Frontal cortex (tissue), 4 donors: Measurements from ENCODE around the gene PLP2. TPM values are rescaled to one million over a fixed set of nuclear protein-coding genes. Genes with fewer than 3 reads are reported as not detected.
"Not testable (repeated sequence)": the region's sequence is repeated elsewhere in the genome, so short reads cannot be mapped to it uniquely, and the experiment has no call there.

Experiments used
- DNase-seq, 2 donors: peaks; one replicate each; pipeline ENCODE4 v3.0.0; 2012; ENCODE audit warnings: low spot score in 2 of 2
- FAIRE-seq: peaks from 2 replicates; lab custom pipeline; 2012; peaks lifted over from hg19 to GRCh38; lab: Jason Lieb, UNC
- total RNA-seq: library from RNA; depleted of rRNA; stranded (reverse); fragments of >200 nt; gene quantifications from one replicate; pipeline ENCODE4 v1.2.3, GENCODE V29; 2014
- donor health status: control.
- donor health status: control.
- donor health status: control.

PLP2 gene, protein sequence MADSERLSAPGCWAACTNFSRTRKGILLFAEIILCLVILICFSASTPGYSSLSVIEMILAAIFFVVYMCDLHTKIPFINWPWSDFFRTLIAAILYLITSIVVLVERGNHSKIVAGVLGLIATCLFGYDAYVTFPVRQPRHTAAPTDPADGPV
- total RNA-seq = 0.82 TPM

DNA sequence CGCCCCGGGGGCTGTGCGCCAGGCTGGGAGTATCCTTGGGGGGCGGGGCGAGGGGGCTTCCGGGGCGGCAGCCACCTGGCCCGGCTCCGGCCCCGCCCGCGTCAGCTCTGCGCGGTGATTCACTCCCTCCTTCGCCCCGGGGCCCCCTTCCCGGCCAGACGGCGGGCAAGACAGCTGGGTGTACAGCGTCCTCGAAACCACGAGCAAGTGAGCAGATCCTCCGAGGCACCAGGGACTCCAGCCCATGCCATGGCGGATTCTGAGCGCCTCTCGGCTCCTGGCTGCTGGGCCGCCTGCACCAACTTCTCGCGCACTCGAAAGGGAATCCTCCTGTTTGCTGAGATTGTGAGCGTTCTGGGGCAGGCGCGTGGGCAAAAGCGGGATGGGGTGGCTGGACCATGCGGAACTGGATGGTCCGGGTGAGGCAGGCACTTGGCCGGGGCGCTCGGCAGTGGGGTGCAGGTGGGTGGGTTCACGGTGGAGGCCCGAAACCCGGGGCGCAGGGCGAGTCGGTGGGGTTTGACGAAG, at the start of gene PLP2:
Gene PLP2 (plus strand): TSS at position 147 of the 528 bp plus-strand sequence. CDS start 103 bp downstream, at position 250.
- DNase-seq = peak in 1 of 2 donors; percentile 38
- FAIRE-seq = no peak

GRCh38 chrX:49122499-49122898, 49.2 kb upstream of the PLP2 start:
- FAIRE-seq = no peak
- DNase-seq = no peak

GRCh38 chrX:49127742-49128258, 43.9 kb upstream of the PLP2 start:
- not testable (repeated sequence) for FAIRE-seq, DNase-seq

GRCh38 chrX:49129427-49129826, 42.3 kb upstream of the PLP2 start:
- FAIRE-seq = no peak
- DNase-seq = no peak

GRCh38 chrX:49132275-49132674, 39.4 kb upstream of the PLP2 start:
- FAIRE-seq, DNase-seq: not testable (repeated sequence)

DNA sequence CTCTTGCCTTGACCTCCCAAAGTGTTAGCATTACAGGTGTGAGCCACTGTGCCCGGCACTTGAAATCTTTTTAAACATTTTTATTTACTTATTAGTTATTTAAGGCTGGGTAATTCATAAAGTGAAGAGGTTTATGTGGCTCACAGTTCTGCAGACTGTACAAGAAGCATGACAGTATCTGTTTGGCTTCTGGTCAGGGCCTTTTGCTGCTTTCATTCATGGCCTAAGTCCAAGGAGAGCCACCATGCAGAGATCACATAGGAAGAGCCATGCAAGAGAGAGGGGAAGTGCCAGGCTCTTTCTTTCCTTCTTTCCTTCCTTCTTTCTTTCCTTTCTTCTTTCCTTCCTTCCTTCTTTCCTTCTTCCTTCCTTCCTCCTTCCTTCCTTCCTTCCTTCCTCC, 37.9 kb upstream of the PLP2 start:
- FAIRE-seq = no peak
- DNase-seq = no peak

DNA sequence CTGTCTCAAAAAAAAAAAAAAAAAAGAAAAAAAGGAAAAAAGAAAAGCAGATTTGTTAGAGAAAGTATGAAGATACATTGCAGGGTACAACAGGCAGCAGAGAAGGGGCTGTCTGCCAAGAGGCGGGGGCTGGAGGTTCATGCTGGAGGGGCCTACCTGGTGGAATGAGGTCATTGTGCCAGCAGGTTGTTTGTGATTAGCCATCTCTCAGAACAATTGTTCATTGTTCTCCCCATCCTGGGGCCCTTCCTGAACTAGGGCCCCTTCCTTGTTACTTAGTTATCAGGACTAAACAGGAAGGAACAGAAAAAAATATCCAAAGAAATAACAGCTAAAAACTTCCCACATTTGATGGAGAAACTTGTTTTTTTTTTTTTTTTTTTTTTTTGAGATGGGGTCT, 34.2 kb upstream of the PLP2 start:
- no peak for DNase-seq
- FAIRE-seq = no peak

DNA sequence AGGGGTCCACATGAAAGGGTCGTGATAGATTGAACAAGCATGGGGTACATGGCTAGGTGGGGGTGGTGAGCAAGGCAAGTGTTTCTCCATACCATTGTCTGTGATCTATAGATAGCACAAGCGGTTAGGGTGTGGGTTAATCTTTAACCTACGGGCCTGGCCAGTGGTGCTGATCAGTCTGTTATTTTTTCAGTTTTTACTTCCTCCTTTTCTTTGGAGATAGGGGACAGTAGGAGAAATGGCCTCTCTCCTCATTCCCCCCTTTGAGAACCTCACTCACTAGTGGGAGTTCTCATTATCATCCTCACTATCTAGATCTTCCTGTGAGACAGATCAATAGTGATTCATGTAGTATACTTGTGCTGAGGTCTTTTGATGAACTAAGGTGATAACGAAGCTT, 32.0 kb upstream of the PLP2 start:
- DNase-seq = no peak

GRCh38 chrX:49142264-49142663, 29.4 kb upstream of the PLP2 start:
- not testable (repeated sequence) for DNase-seq, FAIRE-seq

More for the DNA sequence above, 32.0 kb upstream of the PLP2 start:
- FAIRE-seq = no peak

DNA sequence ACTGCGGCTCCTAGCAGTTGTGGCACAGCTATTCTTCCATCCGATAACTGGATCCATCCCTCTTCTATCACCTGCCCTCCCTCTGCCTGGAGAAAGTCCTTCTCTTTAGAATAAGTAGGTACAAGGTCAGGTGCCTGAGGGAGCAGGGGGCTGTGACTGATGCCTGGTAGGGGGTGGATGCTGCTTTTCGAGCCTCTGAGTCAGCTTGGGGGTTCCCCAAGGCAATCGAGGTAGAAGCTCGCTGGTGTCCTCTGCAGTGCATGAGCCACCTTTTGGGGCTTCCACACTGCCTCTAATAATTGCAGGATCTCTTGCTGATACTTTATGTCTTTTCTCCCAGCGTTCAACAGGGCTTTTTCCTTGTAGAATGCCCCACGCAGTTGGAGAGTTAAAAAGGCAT, 28.5 kb upstream of the PLP2 start:
- FAIRE-seq, DNase-seq: not testable (repeated sequence)

DNA sequence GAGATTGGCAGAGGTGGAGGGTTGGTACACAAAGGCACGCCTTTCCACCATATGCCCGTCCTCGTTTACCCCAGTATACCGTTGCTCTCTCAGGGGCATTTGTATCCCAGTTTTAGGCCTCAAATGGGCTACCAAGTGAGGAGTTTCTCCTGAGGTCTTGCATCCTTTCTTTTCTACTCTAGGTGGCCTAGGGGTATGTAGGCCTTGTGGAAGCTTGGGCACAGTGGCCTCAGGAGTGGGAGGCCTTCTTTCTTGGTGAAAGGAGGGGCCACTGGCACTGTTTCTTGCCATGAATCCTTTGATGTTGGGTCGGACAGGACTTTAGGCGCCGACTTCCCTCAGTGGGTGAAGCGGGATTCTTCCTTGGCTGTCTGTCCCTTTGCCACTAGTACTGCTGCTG, 24.4 kb upstream of the PLP2 start:
- DNase-seq (no peak), FAIRE-seq (no peak)

- FAIRE-seq = no peak
- DNase-seq = no peak
These were observed 23.8 kb upstream of the PLP2 start for GRCh38 chrX:49147936-49148335.

- not testable (repeated sequence) for FAIRE-seq, DNase-seq
These were observed 23.2 kb upstream of the PLP2 start for GRCh38 chrX:49148390-49149100.

GRCh38 chrX:49149291-49149690, 22.4 kb upstream of the PLP2 start:
- not testable (repeated sequence) for FAIRE-seq, DNase-seq

- FAIRE-seq = no peak
- DNase-seq = no peak
These were observed 18.2 kb upstream of the PLP2 start for GRCh38 chrX:49153467-49153866.

GRCh38 chrX:49155243-49155899, 16.3 kb upstream of the PLP2 start:
- FAIRE-seq = no peak
- DNase-seq = peak in 1 of 2 donors; percentile 10

DNA sequence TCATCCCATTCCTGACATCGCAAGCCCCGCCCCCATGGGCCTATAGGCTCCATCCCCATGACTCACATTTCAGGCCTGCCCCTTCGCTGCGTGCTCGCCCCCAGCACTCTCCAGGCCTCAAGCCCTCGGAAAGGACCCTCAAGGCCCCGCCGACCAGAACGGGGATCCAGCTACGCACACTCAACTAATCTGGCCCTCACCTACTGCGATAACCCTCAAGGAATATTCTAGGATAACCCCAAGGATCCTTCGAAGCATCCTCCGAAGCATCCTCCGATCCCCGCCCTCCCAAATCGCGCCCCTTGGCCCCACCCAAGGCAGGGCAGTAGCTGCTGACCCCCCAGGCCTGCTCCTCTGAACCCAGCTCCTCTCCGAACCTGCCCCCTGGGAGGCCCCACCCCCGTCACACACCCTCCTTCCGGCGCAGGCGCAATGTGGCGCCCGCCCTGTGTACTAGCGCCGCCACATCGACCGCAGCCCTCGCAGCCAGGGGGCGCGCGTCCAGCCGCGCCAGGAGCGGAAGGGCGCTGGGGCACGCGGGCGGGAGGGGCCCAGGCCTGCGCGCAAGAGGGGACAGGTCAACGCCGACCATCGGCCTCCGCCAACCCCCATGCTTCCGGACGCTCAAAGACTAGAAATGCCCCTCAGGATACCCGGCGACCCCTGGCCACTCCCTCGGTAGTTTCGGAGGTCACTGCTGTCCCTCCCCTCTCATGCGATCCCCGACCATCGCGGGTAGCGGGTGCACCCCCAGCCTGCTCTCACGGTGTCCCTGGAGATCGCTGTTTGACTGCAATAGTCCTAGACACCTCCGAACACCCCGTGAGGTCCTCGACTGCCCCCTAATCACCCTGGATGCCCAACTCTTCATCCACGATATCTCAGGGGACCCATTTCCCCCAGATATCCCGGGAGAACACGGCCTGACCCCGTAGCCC, 15.5 kb upstream of the PLP2 start:
- FAIRE-seq = no peak

DNA sequence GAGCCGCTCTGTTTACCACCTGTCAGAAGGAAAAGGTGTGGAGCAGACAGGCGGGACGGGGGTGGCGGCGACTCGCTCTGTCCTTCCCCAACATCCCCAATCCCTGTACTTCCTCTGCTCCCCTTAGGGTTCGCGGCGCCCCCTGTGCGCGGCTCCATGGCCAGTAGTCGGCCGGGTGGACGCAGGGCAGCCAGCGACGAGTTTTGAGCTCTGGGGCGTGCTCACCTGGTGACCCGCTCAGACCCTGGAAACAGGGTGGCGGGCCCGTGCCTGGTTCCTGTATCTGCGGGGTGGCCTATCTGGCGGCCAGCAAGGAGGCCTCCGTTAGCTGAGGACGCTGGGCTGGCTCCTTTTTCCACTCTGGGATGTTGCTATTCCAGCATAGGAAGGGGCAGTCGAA, 14.5 kb upstream of the PLP2 start:
- FAIRE-seq (no peak), DNase-seq (no peak)

More for the DNA sequence above, 15.5 kb upstream of the PLP2 start:
- DNase-seq = peak; percentile 77 to 83

DNA sequence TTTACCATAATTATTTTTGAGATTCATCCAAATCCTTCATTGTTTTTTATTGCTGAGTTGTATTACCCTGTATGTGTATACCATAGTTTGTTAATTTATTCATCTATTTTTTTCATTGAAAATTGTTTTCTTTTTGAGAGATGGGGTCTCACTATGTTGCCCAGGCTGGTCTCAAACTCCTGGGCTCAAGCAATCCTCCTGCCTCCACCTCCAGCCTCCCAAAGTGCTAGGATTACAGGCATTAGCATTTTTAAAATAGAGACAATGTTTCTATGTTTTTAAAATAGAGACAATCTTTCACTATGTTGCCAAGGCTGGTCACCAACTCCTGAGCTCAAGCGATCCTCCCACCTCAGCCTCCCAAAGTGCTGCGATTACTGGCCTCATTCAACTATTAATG, 10.8 kb upstream of the PLP2 start:
- FAIRE-seq (no peak), DNase-seq (no peak)
